Adrenal gland (tissue), 12 donors: ENCODE measurements around the gene UPP1. TPM values are rescaled to one million over a fixed set of nuclear protein-coding genes. Genes with fewer than 3 reads are reported as not detected.

ENCODE experiments used
- DNase-seq, 7 donors: peaks; one replicate each; pipeline ENCODE4 v3.0.0-alpha.2; 2019 to 2020
- H3K27ac ChIP-seq, 5 donors: fragments of 200-600 bp; sonication (generic) in 4 of 5; 1 replicate in 3 of 5; 2 replicates in 2 of 5; pipeline versions ENCODE4 v1.5.1 to v1.8.0; 2016 to 2020; ENCODE audit warnings: mild to moderate bottlenecking in 1 of 5
- H3K27me3 ChIP-seq: fragments of 200-600 bp; 2 replicates; pipeline ENCODE4 v1.8.0; 2021
- H3K36me3 ChIP-seq, 2 donors: fragments of 200-600 bp; replicated peaks in 1 of 2; 1 replicate in 1 of 2; 2 replicates in 1 of 2; pipeline versions ENCODE4 v1.5.1 to v1.8.0; 2018 to 2022
- H3K4me1 ChIP-seq, 2 donors: fragments of 200-600 bp; replicated peaks in 1 of 2; 1 replicate in 1 of 2; 2 replicates in 1 of 2; pipeline versions ENCODE4 v1.5.1 to v1.8.0; 2018 to 2021
- H3K4me3 ChIP-seq, 4 donors: fragments of 200-600 bp; sonication (generic) in 3 of 4; one replicate each; pipeline ENCODE4 v1.5.1; 2016 to 2018
- H3K9me3 ChIP-seq, 3 donors: fragments of 200-600 bp; sonication (generic) in 1 of 3; replicated peaks in 1 of 3; 1 replicate in 2 of 3; 2 replicates in 1 of 3; pipeline versions ENCODE4 v1.5.1 to v1.8.0; 2016 to 2021
- POLR2A ChIP-seq, 2 donors: fragments of 450-650 bp; IDR thresholded peaks; one replicate each; pipeline ENCODE4 v1.6.1; 2017; ENCODE audit warnings: antibody characterized with exemption in 2 of 2, mild to moderate bottlenecking in 2 of 2, moderate library complexity in 1 of 2
- WGBS, 4 donors: extraction: QIAGEN DNeasy Blood & Tissue Kit in 2 of 4; methylation state at CpG; one replicate each; pipeline versions ENCODE4 v1.1.5 to v1.1.7; 2013 to 2017; 5-methylcytosine and 5-hydroxymethylcytosine counted together
- intact Hi-C, 2 donors: fragments of 100-400 bp; cut with DNase I; formaldehyde crosslinking; loops; one replicate each; pipeline versions ENCODE4 v1.14.1 to v1.15.0; 2022 to 2023
- polyA plus RNA-seq, 3 donors: library from polyadenylated mRNA; stranded (reverse); fragments of 200-250 nt in 2 of 3; fragments of 350-450 nt in 1 of 3; fragmentation: Illumina TruSeq in 1 of 3; extraction: RNeasy Lipid Tissue Mini Kit (QIAGEN cat#74804) in 1 of 3; gene quantifications; one replicate each; pipeline ENCODE4 v1.2.3, GENCODE V29; 2013 to 2014
- total RNA-seq, 9 donors: library from RNA; depleted of rRNA in 4 of 9; stranded (reverse); fragments of >200 nt in 4 of 9; fragments of 120-200 nt in 1 of 9; fragmentation: NEBNext Ultra II Directional in 1 of 9; extraction: Animal tissue kit (Norgen Biotek cat#: 25700) in 1 of 9; gene quantifications; one replicate each; pipeline versions ENCODE4 v1.1.0 to v1.2.4, GENCODE V29; 2013 to 2023
- TF ChIP-seq, protein P1 (sequence below), 6 experiments: fragments of 450-650 bp in 4 of 6; fragments of 200-600 bp in 2 of 6; sonication (generic) in 1 of 6; IDR thresholded peaks; 1 replicate in 5 of 6; 2 replicates in 1 of 6; pipeline versions ENCODE4 v1.5.1 to v1.8.0; 2016 to 2021; ENCODE audit warnings: antibody characterized with exemption in 6 of 6, mild to moderate bottlenecking in 2 of 6, moderate library complexity in 1 of 6
- donor health status: healthy with polysubstance abuse.
- donor health status: Bipolar disorder and iron deficiency.
- donor health status: DM: yes; HTN: yes; CAD: no.
- donor health status: DM: no; HTN: no; CAD: no.
- donor health status: DM: no; HTN: no; CAD: no.
- donor health status: DM: yes; HTN: yes; CAD: no.

UPP1 gene
- total and polyA plus RNA-seq, 12 donors: 6.9 to 132 (median 24.8) TPM

DNA sequence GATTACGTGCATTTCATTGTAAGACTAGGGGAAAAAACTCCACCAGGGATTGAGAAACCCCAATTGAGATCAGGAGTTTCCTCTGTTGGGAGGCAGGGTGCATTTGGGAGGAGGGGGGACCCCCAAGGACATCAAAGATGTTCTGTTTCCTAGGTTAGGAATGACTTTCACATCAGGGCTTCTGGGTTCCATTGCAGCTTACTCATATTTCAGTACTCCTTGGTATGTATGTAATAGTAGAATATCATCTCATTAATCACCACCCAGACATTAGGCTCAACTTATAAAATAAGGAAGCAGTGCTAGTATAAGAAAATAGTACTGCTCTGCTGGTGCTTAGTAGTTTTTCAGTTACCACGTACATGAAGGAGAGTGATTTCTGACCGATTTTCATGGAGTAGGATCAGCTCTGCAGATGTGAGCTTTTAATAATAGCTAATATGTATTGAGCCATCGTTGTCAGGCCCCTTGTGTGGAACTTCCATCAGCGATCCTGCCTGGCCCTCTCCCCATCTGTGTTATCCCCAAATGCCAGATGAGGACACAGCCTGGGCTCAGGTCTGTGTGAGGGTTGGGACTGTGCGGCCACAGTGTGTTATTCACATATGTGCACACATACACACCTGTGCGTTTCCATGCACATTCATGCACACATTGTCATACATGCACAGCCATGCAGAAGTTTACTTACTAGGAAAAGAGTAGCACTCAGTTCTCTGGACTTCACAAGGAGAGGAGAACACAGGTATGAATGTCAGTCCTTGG, 23.5 kb downstream of the UPP1 start:
- DNase-seq: peak in 1 of 7 donors; percentile 28
- TF ChIP-seq, protein P1, sequence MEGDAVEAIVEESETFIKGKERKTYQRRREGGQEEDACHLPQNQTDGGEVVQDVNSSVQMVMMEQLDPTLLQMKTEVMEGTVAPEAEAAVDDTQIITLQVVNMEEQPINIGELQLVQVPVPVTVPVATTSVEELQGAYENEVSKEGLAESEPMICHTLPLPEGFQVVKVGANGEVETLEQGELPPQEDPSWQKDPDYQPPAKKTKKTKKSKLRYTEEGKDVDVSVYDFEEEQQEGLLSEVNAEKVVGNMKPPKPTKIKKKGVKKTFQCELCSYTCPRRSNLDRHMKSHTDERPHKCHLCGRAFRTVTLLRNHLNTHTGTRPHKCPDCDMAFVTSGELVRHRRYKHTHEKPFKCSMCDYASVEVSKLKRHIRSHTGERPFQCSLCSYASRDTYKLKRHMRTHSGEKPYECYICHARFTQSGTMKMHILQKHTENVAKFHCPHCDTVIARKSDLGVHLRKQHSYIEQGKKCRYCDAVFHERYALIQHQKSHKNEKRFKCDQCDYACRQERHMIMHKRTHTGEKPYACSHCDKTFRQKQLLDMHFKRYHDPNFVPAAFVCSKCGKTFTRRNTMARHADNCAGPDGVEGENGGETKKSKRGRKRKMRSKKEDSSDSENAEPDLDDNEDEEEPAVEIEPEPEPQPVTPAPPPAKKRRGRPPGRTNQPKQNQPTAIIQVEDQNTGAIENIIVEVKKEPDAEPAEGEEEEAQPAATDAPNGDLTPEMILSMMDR (IDR thresholded peaks at IDR 0.05): no peak
- TF ChIP-seq POLR2A (IDR thresholded peaks at IDR 0.05): no peak
- Histone ChIP-seq H3K36me3 (peaks cover 0 to 16% of the 10 kb centered on the region in 2 donors), H3K27ac (no peak overlapping the region), H3K4me1 (peaks cover 6 to 7% of the 10 kb centered on the region in 2 donors), H3K27me3 (no peaks in the 10 kb centered on the region), H3K9me3 (no peaks in the 10 kb centered on the region), H3K4me3 (no peak overlapping the region)
- 79 to 95% (median 89%) methylated on average over 7 of the region's 7 CpGs for WGBS, 4 donors
- intact Hi-C loops: no loop called here

DNA sequence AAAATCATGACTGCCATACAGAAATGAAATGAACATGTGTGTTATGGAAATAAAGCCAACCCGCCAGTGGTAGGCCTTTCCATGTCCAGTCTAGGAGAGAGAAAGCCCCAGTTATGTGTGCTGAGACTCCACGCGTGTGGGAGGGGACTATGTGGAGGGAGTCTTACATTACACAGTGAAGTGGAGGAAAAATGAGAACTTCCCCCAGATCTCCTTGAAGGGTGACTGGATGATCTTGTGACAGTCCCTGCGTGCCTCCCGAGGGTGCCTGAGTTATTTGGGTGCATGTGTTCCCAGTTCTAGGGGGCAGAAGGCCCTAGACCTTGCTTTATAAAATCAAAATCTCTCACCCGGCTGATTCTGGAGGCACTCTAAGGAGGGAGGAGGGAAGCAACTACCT, 24.2 kb downstream of the UPP1 start:
- DNase-seq: no peak
- TF ChIP-seq, protein P1 (IDR thresholded peaks at IDR 0.05): no peak
- TF ChIP-seq POLR2A (IDR thresholded peaks at IDR 0.05): no peak
- Histone ChIP-seq H3K27ac (no peak overlapping the region), H3K36me3 (peaks cover 0 to 10% of the 10 kb centered on the region in 2 donors), H3K9me3 (no peaks in the 10 kb centered on the region), H3K4me1 (peaks cover 7 to 8% of the 10 kb centered on the region in 2 donors), H3K27me3 (no peaks in the 10 kb centered on the region), H3K4me3 (no peak overlapping the region)
- intact Hi-C loops: no loop called here
- WGBS, 4 donors: 84 to 94% (median 88%) methylated on average over 6 of the region's 6 CpGs

DNA sequence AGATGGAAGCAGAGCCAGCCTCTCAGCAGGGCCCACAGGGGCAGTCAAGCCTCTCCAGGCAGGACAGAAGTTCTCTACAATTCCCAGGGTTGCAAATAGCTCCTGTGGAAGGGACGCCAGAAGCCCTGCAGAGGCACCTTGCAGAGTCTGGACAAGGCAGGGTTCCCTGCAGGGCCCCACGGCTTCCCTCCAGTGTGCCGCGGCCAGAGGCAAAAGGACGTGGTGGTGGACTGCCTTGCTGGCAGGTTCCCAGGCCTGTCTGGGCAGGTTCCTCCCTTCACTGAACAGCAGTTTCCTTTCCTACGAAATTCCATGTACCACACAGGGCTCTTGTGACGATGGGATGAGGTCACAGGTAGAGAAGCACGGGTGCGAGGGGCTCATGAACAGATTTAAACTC, 25.1 kb downstream of the UPP1 start:
- DNase-seq: peak in 1 of 7 donors; percentile 21
- Histone ChIP-seq H3K9me3 (no peaks in the 10 kb centered on the region), H3K27me3 (no peaks in the 10 kb centered on the region), H3K27ac (no peak overlapping the region), H3K4me1 (peaks cover 7 to 15% of the 10 kb centered on the region in 2 donors), H3K4me3 (no peak overlapping the region), H3K36me3 (peaks cover 0 to 1% of the 10 kb centered on the region in 2 donors)
- TF ChIP-seq POLR2A (IDR thresholded peaks at IDR 0.05): no peak
- TF ChIP-seq, protein P1 (IDR thresholded peaks at IDR 0.05): no peak
- 87 to 96% (median 90%) methylated on average over 7 to 9 of the region's 9 CpGs for WGBS, 4 donors
- intact Hi-C loops: no loop called here

DNA sequence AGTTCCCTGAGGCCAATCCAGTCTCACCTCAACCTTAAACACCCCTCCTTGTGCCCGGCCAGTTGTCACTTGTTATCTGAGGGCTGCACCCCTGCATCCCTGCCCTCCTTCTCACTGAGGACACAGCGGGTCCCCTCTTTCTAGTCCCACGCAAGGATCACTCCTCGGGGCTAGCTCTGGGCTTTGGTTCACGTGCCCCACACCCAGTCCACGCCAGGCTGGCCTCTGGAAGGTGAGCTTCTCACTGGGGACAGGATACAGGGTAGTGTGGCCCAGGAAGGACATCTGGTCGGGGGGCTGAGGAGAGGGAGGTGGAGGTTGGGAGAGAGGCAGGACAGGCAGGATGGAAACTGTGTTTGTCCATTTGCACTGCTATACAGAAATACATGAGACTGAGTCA, 25.5 kb downstream of the UPP1 start:
- H3K4me3 ChIP-seq: no peak overlapping the region
- peaks cover 7 to 15% of the 10 kb centered on the region in 2 donors for H3K4me1 ChIP-seq
- 90 to 96% (median 94%) methylated on average over 7 of the region's 7 CpGs for WGBS, 4 donors
- intact Hi-C loops: no loop called here
- TF ChIP-seq, protein P1 (IDR thresholded peaks at IDR 0.05): no peak
- no peak for TF ChIP-seq POLR2A (IDR thresholded peaks at IDR 0.05)
- no peaks in the 10 kb centered on the region for H3K36me3 ChIP-seq
- H3K9me3 ChIP-seq: no peaks in the 10 kb centered on the region
- peak in 1 of 7 donors; percentile 30 for DNase-seq
- H3K27ac ChIP-seq: no peak overlapping the region
- no peaks in the 10 kb centered on the region for H3K27me3 ChIP-seq
